Heart left ventricle (tissue), 16 donors: ENCODE measurements around the gene GLT1D1. TPM values are rescaled to one million over a fixed set of nuclear protein-coding genes. Genes with fewer than 3 reads are reported as not detected.

ENCODE experiments used
- ATAC-seq, 4 donors: fragments of 200-7000 bp; cut with Tn5 transposase; one replicate each; pipeline ENCODE4 v1.9.1; 2020 to 2022; ENCODE audit warnings: moderate library complexity in 4 of 4, mild to moderate bottlenecking in 3 of 4, moderate number of reproducible peaks in 1 of 4
- DNase-seq, 5 donors: peaks; one replicate each; pipeline ENCODE4 v3.0.0-alpha.2; 2020
- H3K27ac ChIP-seq, 12 donors: fragments of 200-600 bp; sonication (generic) in 4 of 12; one replicate each; pipeline versions ENCODE4 v1.5.0 to v1.8.0; 2016 to 2022; ENCODE audit warnings: mild to moderate bottlenecking in 2 of 12
- H3K27me3 ChIP-seq, 9 donors: fragments of 200-600 bp; sonication (generic) in 2 of 9; one replicate each; pipeline versions ENCODE4 v1.5.1 to v1.8.0; 2016 to 2022; ENCODE audit warnings: mild to moderate bottlenecking in 3 of 9
- H3K36me3 ChIP-seq, 9 donors: fragments of 200-600 bp; sonication (generic) in 2 of 9; one replicate each; pipeline versions ENCODE4 v1.5.0 to v1.8.0; 2018 to 2022; ENCODE audit warnings: mild to moderate bottlenecking in 2 of 9
- H3K4me1 ChIP-seq, 12 donors: fragments of 200-600 bp; sonication (generic) in 4 of 12; one replicate each; pipeline versions ENCODE4 v1.5.0 to v1.8.0; 2016 to 2022; ENCODE audit warnings: mild to moderate bottlenecking in 3 of 12
- H3K4me3 ChIP-seq, 12 donors: fragments of 200-600 bp; sonication (generic) in 4 of 12; one replicate each; pipeline versions ENCODE4 v1.5.0 to v1.8.0; 2017 to 2022; ENCODE audit warnings: mild to moderate bottlenecking in 9 of 12, moderate library complexity in 4 of 12
- H3K9me3 ChIP-seq, 12 donors: fragments of 200-600 bp; sonication (generic) in 4 of 12; one replicate each; pipeline versions ENCODE4 v1.5.0 to v1.8.0; 2016 to 2022; ENCODE audit warnings: mild to moderate bottlenecking in 1 of 12
- POLR2A ChIP-seq, 2 donors: fragments of 450-650 bp; IDR thresholded peaks; one replicate each; pipeline ENCODE4 v1.6.1; 2017; ENCODE audit warnings: antibody characterized with exemption in 2 of 2, mild to moderate bottlenecking in 2 of 2, moderate library complexity in 2 of 2
- WGBS, 4 donors: extraction: QIAGEN DNeasy Blood & Tissue Kit in 2 of 4; methylation state at CpG; one replicate each; pipeline versions ENCODE4 v1.1.5 to v1.1.7; 2013 to 2018; 5-methylcytosine and 5-hydroxymethylcytosine counted together
- intact Hi-C, 10 donors: fragments of 100-400 bp; cut with DNase I; formaldehyde crosslinking; loops; one replicate each; pipeline versions ENCODE4 v1.11.1 to v1.14.2; 2022
- polyA plus RNA-seq, 2 donors: library from polyadenylated mRNA; stranded (reverse); fragments of 200-250 nt; gene quantifications; one replicate each; pipeline ENCODE4 v1.2.3, GENCODE V29; 2013
- total RNA-seq, 9 donors: library from RNA; depleted of rRNA in 2 of 9; stranded (reverse); fragments of >200 nt in 2 of 9; fragmentation: NEBNext Ultra II Directional in 3 of 9; extraction: Animal tissue kit (Norgen Biotek cat#: 25700) in 3 of 9; gene quantifications; one replicate each; pipeline versions ENCODE4 v1.1.0 to v1.2.4, GENCODE V29; 2016 to 2023
- TF ChIP-seq, protein P1 (sequence below), 12 donors: fragments of 200-600 bp; sonication (generic) in 4 of 12; IDR thresholded peaks; one replicate each; pipeline versions ENCODE4 v1.5.0 to v1.8.0; 2018 to 2022; ENCODE audit warnings: antibody characterized with exemption in 12 of 12, mild to moderate bottlenecking in 5 of 12
- donor health status: ischemic (EF 13 %, LVEDD 7.1; RV severe dilation, severe dysfunction).
- donor health status: healthy with polysubstance abuse.
- donor health status: DM: no; HTN: yes; CAD: no.
- donor health status: DM: no; HTN: no; CAD: no.
- donor health status: ischemic (EF 25% LVEDD 6.9; RV normal size, moderate dysfunction).
- donor health status: ischemic (EF 25% LVEDD 5.7; RV mildly dilated, moderate dysfunction).
- donor health status: healthy.
- donor health status: DM: yes; HTN: yes; CAD: no.
- donor health status: ischemic (EF 35%, LVEDD 5.7; RV mildly dilated, moderate dysfunction).
- donor health status: nonischemic (EF 11% LVEDD 7.7; RV severe dilation, severe dysfunction).
- donor health status: DM: yes; HTN: yes; CAD: no.
- donor health status: PGD.
- donor health status: ischemic (EF 29% LVEDD 5.4; RV normal size, mild dysfunction).
- donor health status: nonischemic (EF 23%, LVEDD 6.1; RV moderate dilation, normal function).

GLT1D1 gene
- total and polyA plus RNA-seq, 11 donors, result 0.11 to 2.3 (median 0.38) TPM

GRCh38 chr12:129028844-129029243 lies 175.6 kb downstream of the GLT1D1 start:
- WGBS, 4 donors, result 70 to 75% (median 72%) methylated on average over 16 of the region's 16 CpGs
- Histone ChIP-seq H3K4me3 (no peak overlapping the region), H3K4me1 (no peaks in the 10 kb centered on the region), H3K36me3 (no peaks in the 10 kb centered on the region), H3K9me3 (no peaks in the 10 kb centered on the region), H3K27me3 (peaks cover 0 to 5% (median 0%) of the 10 kb centered on the region in 9 donors), H3K27ac (no peak overlapping the region)
- TF ChIP-seq POLR2A (IDR thresholded peaks at IDR 0.05), result no peak
- TF ChIP-seq, protein P1, sequence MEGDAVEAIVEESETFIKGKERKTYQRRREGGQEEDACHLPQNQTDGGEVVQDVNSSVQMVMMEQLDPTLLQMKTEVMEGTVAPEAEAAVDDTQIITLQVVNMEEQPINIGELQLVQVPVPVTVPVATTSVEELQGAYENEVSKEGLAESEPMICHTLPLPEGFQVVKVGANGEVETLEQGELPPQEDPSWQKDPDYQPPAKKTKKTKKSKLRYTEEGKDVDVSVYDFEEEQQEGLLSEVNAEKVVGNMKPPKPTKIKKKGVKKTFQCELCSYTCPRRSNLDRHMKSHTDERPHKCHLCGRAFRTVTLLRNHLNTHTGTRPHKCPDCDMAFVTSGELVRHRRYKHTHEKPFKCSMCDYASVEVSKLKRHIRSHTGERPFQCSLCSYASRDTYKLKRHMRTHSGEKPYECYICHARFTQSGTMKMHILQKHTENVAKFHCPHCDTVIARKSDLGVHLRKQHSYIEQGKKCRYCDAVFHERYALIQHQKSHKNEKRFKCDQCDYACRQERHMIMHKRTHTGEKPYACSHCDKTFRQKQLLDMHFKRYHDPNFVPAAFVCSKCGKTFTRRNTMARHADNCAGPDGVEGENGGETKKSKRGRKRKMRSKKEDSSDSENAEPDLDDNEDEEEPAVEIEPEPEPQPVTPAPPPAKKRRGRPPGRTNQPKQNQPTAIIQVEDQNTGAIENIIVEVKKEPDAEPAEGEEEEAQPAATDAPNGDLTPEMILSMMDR (IDR thresholded peaks at IDR 0.05), result no peak
- ATAC-seq (no peak), DNase-seq (no peak)
- intact Hi-C loops, result no loop called here

Other genes with a start within 250 kb of the GLT1D1 start
- gene SLC15A4, start 29.5 kb upstream of the GLT1D1 start, total RNA-seq, result 10 to 100 TPM; 10.5 to 31.5 (median 18.1) TPM
- gene SLC15A4, start 29.5 kb upstream of the GLT1D1 start, polyA plus RNA-seq, result 10 to 100 TPM; 14.1 to 19.8 TPM